NCI-H2107 treated with DMSO at 0.1 percent for 48 hours (cell line): ENCODE results near the gene CHST11.

Source experiments
- DNase-seq: peaks from one replicate; lab custom pipeline; 2025; ENCODE audit not compliant: unreplicated experiment; lab: John Stamatoyannopoulos, UW

Gene CHST11

DNA sequence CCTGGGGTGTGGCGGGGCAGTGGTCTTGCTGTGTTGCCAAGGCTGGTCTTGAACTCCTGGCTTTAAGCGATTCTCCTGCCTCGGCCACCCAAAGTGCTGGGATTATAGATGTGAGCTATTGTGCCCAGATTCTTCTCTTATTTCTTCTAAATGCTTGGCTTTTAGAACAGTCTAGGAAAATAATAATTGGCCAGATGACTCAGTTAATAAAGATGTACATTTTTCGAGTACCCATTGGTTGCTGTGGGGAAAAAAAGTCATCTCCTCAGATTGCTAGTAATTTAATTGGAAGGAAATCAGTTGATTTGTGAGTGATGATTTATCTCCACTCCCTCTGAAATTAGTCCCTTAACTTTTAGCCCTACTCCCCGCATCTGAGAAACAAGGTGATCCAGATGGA, 45.5 kb downstream of the CHST11 start:
- DNase-seq = no peak

DNA sequence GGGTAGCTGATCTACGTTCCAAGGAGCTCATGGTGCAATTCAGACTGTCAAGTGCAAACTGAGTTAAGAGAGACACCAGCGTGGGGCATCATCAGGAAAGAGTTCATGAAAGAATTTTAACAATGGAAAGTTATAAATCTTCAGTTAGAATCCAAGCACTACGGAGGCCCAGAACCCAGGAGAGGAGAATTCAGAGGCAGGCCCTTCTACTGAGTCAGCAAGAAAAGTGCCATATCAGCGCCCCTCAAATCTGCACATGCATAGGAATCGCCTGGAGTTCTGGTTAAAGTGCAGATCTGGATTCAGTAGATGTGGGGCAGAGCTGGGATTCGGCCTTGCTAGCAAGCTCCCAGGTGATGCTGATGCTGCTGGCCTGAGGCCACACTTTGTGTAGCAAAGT, 45.9 kb downstream of the CHST11 start:
- no peak for DNase-seq

DNA sequence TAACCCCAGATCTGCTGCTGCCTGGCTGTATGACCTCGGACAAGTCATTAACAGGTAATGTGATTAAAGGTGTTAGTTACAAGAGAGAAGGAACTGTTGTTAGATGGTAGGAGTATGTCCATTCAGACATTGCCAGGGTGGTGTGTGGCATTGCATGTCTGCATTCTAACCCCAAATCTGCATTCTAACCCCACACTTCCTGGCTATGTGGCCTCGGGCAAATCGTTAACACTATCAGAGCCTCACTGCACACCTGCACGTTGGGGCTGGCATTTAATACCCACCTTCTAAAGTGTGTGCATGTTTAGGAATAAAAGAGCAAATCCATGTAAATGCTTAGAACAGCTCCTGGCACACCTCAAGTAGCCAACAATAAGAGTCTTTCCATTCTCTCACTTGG, 46.4 kb downstream of the CHST11 start:
- DNase-seq = no peak

DNA sequence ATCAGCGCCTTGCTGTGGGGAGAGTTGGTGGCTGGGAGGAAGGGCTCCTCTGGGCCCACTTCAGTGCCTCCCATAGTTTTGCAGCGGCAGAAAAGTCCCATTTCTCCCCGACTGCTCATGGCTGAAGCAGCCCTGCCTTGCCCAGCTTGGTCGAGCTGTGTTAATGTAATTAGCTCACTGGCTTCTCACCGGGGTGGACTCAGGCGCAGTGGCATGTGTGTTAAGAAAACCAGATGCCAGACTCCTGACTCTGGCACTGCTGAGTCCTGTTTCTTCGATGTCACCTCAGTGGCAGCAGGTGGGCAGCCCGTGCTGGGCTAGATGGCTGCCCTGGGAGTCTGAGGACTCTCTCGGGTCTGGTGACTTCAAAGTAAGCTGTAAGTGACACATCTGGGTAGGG, 47.4 kb downstream of the CHST11 start:
- DNase-seq = no peak

DNA sequence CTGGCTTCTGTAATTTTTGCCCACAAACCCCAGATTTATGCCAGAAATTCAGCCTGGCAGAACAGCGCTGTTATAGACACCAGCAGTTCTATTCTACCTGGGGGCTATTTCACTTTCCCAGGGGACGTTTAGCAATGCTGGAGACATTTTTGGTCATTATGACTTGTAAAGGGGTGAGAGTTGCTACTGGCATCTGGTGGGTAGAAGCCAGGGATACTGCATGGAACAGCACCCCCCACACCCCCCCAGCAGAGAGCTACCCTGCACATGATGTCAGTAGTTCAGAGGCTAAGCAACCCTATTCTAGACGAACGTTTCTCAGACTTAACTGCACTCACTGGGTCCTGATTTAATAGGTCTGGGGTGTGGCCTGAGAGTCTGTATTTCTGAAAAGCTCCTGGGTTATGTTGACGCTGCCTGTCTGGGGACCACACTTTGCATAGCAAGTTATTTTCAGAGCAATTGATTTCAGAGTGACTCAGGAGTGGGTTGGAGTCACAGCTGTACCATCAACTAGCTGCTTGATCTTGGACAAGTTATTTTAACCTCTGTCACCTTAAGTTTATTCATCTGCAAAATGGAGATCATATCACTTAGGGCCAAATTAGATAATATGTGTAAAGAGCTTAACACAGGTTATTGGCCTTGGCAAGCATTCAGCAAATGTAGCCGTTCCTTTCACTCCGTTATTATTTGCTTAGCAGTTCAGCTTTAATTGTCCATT, 48.5 kb downstream of the CHST11 start:
- DNase-seq = peak; percentile 76

DNA sequence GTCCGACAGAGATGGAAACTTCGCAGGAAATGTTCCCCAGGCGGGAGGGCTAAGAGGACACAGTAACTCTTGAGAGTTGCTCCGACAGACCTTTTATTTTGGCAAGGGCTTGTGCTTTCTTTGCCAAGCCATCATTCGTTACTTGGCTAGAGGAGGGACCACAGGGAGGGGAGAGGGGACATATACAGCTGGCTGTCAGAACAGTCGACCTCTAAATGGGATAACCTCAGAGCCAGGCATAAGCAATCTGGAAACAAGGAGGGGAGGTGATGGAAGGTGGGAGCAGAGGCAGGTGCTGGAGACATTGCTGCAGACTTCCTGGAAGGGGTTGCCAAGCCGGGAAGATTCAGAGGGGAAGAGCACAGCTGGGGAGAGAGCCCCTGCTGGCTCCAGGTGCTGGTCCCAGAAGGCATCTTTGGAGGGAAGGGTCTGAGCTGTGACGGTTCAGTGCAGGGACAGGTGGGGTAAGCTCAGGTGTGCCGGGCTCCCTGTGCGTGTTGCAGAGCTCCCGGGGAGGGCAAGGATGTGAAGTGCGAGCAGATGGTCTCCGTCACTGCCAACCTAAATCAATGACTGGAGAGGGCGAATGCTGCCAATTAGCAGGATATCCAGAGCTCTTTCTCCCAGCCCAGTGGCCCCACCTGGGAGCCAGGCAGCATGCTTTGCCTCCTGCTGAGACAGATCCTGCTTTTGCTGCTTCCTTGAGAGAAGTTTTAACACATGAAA, 50.1 kb downstream of the CHST11 start:
- peak; percentile 98 for DNase-seq

DNA sequence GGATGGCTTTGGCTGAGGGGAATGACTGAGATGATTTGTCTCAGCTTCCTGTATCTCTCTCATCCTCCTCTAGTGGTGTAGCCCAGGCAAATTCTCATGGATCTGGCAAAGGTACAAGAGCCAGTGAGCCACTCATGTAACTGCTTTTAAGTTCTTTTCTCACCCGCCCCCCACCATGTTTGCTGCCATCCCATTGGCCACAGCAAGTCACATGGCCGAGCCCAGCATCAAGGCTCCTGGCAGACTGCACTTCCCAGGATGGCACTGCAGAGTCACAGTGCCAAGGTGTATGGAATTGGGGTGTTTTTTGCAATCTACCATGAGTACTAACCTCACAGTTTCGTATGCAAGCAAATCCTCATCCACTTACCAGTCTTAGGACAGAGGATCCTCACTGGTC, 50.9 kb downstream of the CHST11 start:
- DNase-seq = peak; percentile 93

DNA sequence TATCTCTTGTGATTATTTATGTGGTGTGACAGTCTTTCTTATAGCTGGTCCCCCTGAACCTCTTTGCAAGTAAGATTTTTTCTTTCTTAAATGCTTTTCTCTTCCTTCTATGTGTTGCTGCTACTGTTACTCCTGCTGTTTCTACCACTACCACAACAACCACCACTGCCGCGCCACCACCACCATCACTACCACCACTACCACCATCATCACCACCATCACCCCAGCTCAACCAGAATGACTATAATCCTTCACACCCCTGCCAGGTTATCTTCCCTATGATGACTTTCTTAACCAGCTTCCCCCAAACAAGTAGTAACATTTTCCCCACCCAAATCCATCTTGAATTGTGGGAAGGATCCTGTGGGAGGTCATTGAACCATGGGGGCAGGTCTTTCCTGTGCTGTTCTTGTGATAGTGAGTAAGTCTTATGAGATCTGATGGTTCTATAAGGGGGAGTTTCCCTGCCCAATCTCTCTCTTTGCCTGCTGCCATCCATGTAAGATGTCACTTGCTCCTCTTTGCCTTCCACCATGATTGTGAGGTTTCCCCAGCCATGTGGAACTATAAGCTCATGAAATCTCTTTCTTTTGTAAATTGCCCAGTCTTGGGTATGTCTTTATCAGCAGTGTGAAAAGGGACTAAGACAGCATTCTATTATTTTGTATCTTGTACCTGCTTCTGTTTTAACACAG, 52.2 kb downstream of the CHST11 start:
- DNase-seq = no peak

DNA sequence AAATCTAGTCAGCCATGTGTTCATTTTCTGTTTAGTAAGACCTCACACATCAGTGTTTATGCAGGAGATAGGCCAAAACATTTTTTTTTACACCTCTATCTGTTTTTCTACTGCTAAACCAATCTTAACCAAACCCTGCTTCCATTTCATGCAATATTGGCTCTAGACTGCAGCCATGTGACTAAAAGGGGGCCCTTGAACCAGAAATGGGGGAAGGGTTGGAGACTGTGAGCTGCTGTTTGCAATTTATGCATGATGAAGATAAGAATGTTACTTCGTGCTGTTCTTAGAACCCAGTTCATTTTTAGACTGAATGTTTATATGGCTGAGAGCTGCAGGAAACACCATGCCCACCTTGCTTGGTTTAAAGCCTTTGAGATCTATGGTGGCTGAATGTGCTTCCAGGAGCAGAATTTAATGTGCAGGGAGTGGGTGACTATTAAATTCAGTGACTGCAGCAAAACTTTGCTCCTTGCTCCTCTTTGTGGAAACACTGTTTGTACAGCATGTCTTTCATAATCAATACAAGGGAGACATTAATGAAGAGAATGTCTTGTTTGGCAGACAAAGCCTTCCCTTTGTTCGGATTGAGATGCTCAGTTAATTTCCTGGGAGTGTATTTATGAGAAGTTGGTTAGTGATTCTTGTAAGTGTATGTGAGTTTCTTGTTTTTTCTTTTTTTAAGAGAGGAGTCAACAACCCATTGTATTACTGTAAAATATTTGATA, 53.6 kb downstream of the CHST11 start:
- DNase-seq = no peak

DNA sequence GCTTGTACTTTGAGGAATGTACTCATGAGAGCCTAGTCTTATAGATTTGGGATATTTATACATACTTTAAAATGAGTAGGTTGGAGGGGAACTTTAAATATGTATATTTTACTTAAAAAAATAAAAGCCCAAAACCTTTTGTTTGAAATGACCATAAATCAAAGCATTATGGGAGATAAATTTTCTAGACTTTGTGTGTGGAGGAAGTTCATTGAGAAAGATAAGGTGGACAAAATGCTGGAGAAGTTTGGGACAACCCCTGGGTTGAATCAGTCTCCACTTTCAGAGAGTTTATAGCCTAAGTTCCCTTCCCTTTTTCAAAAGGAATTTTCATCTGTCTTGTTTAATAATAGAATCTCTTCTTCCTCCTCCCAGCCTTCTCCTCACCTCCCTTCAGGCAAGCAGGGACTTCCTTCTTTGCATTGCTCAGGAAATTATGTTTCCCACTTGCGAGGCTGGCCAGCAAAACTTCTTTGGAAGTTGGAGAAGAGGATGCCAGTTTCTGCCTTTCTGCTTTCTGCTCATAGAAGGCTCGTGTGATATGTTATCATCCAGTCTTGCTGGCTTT, 54.2 kb downstream of the CHST11 start:
- DNase-seq = no peak

DNA sequence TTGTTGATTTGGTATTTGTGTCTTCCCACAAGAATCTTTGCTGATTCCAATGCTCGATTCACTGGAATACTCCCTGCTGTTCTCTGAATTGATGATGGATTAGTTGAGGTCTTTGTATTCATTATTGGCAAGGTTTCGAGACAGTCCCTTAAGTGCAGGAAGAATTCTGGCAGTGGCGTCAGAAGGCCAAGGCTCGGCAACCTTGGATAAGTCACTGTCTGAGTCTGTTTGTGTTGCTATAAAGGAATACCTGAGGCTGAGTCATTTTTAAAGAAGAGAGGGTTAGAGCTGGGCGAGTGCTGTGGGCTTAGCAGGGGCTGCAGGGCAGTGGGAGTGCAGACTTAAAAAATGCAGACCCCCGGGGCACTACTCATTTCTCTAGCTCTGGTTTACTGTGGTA, 56.9 kb downstream of the CHST11 start:
- DNase-seq = no peak

DNA sequence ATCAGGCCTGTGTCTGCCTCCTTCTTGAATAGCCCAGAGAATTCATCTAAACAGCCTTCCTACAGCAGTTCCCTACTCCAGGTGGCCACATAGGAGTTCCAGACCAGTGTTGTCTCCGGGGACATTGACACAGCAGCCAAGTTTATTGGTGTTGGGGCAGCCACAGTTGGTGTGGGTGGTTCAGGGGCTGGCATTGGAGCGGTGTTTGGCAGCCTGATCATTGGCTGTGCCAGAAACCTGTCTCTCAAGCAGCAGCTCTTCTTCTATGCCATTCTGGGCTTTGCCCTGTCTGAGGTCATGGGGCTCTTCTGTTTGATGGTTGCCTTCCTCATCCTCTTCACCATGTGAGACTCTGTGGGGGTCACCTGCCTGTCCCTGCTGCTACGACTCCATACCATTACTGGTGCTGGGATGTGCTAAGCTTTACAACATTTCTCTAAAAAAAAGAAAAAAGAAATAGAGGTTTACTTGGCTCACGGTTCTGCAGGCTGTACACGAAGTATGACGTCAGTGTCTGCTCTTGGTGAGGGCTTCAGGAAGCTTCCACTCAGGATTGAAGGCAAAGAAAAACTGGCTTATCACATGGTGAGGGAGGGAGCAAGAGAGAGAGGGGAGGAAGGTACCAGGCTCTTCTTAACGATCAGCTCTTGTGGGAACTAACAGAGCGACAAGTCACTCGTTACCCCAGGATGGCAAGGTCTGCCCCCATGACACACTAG, 57.5 kb downstream of the CHST11 start:
- no peak for DNase-seq

DNA sequence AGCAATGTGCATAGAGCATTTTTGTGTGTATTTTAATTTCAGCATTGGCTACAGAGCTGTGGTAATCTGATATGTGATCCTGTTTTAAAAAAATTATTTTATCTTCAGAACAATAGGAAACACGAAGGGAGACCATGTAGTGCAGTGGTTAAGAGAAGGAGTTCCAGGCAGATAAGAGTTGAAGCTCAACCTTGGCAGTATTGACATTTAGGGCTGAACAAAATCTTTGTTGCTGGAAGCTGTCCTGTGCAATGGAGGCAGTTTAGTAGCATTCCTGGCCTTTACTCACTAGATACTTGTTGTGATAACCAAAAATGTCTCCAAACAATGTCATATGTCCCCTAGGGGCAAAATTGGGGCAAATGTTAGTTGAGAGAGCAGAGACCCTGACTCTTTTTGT, 59.2 kb downstream of the CHST11 start:
- no peak for DNase-seq

DNA sequence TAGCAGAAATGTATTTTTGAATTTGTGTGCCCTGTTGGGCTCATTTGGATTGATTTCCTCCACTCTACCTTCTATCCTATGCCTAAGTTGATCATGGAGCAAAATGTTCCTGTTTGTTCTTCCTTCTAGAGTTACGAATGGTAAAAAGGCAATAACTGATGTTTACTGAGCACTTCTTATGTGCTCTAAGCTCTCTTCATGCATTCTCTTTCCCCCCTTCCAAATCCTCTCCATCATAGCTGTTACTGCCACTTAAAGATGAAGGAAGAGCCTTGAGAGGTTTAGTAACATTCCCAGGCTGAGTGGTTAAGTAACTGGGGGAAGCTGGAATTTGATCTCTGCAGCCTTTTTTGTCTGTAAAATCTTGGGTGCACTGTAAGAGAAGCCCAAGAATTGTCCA, 60.1 kb downstream of the CHST11 start:
- no peak for DNase-seq

DNA sequence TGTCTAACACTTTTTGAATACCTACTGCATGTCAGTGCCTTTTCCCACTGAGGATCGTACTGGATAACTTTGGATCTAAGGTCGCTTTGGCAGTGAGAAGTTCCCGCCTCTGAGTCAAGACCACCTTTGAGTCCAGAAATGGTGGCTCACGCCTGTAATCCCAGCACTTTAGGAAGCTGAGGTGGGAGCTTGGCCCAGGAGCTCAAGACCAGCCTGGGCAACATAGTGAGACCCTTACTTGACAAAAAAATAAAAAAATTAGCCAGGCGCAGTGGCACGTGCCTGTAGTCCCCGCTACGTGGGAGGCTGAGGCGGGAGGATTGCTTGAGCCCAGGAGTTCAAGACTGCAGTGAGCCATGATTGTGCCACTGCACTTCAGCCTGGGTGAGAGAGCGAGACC, 61.1 kb downstream of the CHST11 start:
- DNase-seq = no peak

DNA sequence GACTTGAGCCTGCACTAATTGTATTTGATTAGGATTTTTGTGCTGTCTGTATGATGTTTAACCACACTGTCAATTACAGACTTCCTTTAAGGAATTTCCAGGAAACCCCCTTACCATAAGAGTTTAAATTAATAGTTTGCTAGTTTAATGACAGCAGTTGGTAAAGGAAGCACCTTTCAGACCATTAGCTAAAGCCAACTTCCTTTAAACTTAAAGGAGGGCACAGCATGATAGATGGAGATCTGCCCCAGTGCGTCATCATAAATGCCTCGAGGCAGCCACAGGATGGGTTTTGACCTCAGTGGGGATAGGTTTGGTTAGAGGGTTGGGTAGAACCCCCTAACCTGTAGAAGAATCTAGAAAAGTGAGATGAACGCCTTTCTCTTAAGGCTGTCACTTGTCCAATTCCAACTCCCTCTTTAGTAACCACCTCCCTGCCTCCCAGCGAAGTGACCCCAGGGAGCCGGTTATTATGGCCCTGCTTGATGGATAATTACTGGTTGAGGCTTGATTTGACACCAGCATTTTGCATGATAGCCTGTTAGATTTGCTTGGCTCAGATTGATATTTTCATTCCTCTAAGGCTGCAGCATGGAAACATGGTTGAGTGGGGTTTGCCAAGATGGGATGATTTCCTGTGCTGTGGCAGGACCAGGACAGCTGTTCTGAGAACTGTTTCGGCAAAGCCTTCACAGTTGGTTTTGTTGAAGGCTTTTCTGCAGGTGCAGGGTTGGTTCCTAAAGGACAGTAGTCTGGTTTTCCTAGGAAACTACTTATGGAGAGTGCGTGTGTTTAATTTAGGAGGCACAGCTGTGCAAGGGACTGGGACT, 62.7 kb downstream of the CHST11 start:
- no peak for DNase-seq

DNA sequence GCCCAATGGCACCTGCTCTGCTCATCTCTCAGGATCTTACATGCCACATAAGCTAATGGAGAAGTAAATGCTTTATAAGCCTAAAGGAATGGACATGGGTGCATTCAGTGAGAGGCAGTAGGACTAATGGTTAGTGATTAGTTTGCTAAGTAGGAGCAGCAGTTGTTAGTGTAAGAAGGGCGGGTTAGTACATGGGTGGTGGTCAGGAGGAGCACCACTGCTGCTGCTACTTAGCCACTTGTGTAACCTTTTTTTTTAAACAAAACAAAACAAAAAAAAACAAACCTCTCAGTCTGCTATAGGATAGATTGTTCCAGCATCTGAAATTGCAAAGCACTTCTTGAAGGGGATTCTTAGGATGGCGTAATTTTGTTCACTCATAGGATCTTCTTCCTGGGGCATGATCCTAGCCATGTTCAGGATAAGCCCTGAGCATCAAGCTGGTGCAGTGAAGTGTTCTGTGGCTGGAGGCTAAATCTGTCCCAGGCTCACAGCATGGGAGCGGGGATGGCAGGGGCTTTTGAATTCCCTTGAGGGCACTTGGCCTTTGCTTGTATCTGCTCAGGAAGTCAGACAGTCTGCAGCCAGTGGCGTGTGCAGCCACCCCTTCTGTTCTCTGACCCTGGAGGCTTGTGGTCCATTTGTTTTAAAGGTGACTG, 63.6 kb downstream of the CHST11 start:
- peak; percentile 53 for DNase-seq

DNA sequence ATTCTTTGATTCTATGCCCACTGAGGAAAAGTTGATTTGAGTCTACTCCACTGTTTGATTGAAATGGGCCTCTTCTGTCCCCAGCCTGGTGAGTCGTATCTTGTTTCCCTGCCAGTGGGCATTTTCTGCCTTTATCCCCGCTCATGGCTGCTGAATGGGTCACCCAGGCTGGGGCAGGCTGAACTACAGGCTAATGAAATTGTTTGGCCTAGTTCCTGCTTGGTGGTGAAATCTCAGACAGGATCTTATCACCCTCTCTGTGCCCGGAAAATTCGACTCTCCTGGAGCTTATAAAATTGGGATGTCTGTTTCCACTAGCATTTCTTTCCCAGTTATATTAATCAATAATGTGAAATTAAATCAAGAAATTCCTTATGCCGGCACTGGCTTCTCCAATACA, 65.0 kb downstream of the CHST11 start:
- DNase-seq = no peak
